SK-N-MC (cell line): ENCODE results near the gene NUDT15.

Experiments
- EZH2 ChIP-seq: fragments of 200-600 bp; sonication (generic); IDR thresholded peaks from one replicate; pipeline ENCODE4 v1.6.1; 2017; ENCODE audit warnings: antibody characterized with exemption
- FOXP2 ChIP-seq: optimal IDR thresholded peaks from 2 replicates; pipeline ENCODE3; 2011; ENCODE audit warnings: mild to moderate bottlenecking, moderate library complexity; ENCODE audit not compliant: insufficient read depth; ENCODE audit errors: extremely low read length, control extremely low read depth
- POLR2AphosphoS5 ChIP-seq: IDR thresholded peaks from 2 replicates; pipeline ENCODE4 v1.6.1; 2012; ENCODE audit warnings: mild to moderate bottlenecking, low read depth, low read length, borderline replicate concordance

DNA sequence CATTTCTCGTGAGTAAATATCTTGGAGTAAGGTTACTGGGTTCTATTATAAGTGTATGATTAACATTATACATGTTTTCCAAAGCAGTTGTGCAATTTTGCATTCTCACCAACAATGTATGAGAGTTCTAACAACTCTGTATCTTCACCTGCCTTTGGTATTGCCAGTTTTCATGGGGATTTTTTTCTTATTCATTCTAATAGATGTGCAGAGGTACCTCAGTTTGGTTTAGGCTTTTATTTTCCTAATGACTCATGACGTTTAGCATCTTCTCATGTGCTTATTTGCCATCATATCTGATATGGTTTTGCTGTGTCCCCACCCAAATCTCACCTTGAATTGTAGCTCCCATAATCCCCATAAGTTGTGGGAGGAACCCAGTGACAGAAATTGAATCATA, 7.7 kb upstream of the NUDT15 start:
- TF ChIP-seq POLR2AphosphoS5 (no peak), EZH2 (no peak), FOXP2 (no peak)
